Stomach smooth muscle (tissue), 2 donors: ENCODE results near the gene GFER.
A peak's percentile ranks its signal among the peaks of the same experiment; 100 is the strongest.
"Not testable (repeated sequence)": the region's sequence is repeated elsewhere in the genome, so short reads cannot be mapped to it uniquely, and the experiment has no call there.

Experiments
- H3K27ac ChIP-seq: one replicate; pipeline ENCODE4 v1.7.0; 2013; ENCODE audit warnings: mild to moderate bottlenecking, low read length, inconsistent platforms
- H3K27me3 ChIP-seq, 2 donors: one replicate each; pipeline ENCODE4 v1.7.0; 2013; ENCODE audit warnings: low read length in 2 of 2; ENCODE audit not compliant: insufficient read depth in 2 of 2, control insufficient read depth in 1 of 2
- H3K36me3 ChIP-seq, 2 donors: one replicate each; pipeline ENCODE4 v1.7.0; 2013; ENCODE audit warnings: low read length in 2 of 2; ENCODE audit not compliant: control insufficient read depth in 2 of 2, insufficient read depth in 2 of 2
- H3K4me1 ChIP-seq: one replicate; pipeline ENCODE4 v1.7.0; 2013; ENCODE audit warnings: low read length; ENCODE audit not compliant: control insufficient read depth, insufficient read depth
- H3K4me3 ChIP-seq, 2 donors: one replicate each; pipeline ENCODE4 v1.7.0; 2013; ENCODE audit warnings: low read length in 2 of 2
- H3K9ac ChIP-seq, 2 donors: one replicate each; pipeline ENCODE4 v1.7.0; 2013; ENCODE audit warnings: low read length in 2 of 2, mild to moderate bottlenecking in 1 of 2
- H3K9me3 ChIP-seq, 2 donors: one replicate each; pipeline ENCODE4 v1.7.0; 2013; ENCODE audit warnings: low read length in 2 of 2; ENCODE audit not compliant: control insufficient read depth in 2 of 2
- donor health status: healthy.
- donor health status: Pancreatic carcinoma.

Gene GFER

DNA sequence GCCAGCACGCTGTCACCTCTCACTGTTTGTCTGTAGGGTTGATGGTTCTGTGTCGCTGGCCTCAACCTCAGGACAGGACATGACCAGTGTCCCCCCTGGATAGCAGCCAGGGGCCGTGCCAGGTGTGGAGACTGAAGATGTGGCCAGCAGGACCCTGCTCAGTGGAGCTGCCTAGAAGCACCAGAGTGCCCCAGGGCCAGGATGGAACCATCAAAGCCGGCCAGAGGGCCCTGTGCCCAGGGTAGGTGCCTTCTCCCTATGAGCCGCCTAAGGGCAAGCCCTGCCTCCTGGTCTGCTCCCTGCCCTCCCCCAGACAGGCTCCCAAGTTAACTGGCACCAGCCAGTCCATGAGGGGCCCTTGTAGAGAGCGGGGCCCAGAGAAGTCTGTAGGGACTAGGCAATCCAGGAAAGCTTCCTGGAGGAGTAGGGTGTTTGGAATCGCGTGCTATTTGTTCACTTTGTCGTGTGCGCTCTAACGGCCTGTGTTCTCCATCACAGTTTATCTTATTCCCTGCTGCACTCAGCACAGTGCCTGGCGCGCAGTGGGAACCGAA lies 25.2 kb upstream of the GFER start:
- peaks cover 13 to 16% of the 10 kb centered on the region in 2 donors for H3K36me3 ChIP-seq
- H3K4me3 ChIP-seq: peak overlapping the region; percentile 18 to 86
- peak overlapping the region; percentile 87 for H3K27ac ChIP-seq
- peak overlapping the region; percentile 66 to 90 for H3K9ac ChIP-seq
- H3K27me3 ChIP-seq: no peaks in the 10 kb centered on the region
- no peaks in the 10 kb centered on the region for H3K9me3 ChIP-seq
- H3K4me1 ChIP-seq: peaks cover 18% of the 10 kb centered on the region

DNA sequence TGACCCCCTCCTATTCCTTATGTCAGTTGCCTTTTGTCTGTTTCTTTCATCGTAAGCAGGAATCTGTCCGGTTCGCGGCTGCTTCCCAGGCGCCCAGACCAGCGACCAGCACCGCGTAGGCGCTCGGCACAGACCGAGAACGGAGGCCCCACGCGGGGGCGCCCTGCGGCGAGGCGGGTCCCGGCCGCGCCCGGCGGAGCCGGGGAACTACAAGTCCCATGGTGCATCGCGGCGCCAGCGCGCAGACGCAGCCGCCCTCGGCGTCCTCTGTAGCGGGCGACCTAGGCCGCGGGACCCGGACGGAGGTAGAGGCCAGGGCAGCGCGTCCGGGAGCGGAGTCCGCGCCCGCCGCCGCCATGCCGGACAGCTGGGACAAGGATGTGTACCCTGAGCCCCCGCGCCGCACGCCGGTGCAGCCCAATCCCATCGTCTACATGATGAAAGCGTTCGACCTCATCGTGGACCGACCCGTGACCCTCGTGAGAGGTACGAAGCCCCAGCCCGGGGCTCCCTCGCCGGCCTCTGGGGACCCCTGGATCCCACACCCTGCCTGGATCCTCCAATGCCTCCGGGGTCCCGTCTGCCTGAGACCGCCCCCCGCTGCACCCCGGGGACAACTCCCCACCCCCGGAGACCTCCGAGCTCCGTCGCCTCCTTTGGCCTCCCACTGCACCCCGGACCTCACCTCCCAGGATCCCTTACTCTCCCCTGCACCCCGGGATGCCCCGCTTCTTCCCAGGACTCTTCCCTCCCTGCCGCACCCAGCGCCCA lies 24.5 kb upstream of the GFER start, which contains the start of gene NDUFB10:
Gene NDUFB10 (plus strand): TSS at position 270 of the 771 bp plus-strand sequence. CDS start 87 bp downstream, at position 357.
- peak within 1 kb of the TSS; percentile 90 for H3K9ac ChIP-seq
- H3K36me3 ChIP-seq: peaks cover 14 to 18% of the 10 kb centered on the region in 2 donors
- peak within 1 kb of the TSS; percentile 79 to 86 for H3K4me3 ChIP-seq
- peak within 1 kb of the TSS; percentile 87 for H3K27ac ChIP-seq
- H3K27me3 ChIP-seq: no peaks in the 10 kb centered on the region
- no peaks in the 10 kb centered on the region for H3K9me3 ChIP-seq
- peaks cover 24% of the 10 kb centered on the region for H3K4me1 ChIP-seq

DNA sequence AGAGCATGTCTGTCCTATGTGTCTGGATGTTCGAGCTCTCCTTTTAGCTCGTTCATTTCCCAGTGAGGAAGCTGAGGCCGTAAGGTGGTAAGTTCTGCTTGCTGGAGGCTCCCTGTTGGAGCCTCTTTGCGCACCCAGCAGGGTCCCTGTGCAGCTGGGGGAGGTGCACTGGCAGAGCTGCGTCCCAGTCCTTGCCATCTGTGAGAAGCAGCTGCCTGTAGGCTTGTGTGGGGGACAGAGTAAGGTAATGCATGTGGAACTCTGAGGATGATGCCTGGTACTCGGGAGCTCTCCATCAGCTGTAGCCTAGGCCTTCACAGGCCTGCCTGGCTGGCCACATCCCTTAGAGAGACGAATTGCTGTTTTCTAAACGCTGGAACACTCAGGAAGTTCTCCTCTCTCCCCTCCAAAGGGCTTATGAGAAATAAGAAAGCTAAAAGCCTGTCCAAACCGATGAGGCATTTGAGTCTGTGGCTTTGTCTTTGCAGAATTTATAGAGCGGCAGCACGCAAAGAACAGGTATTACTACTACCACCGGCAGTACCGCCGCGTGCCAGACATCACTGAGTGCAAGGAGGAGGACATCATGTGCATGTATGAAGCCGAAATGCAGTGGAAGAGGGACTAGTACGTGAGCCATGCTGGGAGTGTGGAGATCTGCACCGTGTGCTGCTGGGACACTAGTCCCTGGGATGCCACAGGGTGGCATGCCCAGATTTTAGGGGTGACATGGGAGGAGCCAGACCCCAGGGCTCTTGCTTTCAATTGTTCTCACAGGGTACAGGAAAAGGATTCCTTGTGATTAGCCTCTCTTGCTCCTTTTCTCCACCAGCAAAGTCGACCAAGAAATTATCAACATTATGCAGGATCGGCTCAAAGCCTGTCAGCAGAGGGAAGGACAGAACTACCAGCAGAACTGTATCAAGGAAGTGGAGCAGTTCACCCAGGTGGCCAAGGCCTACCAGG lies 23.0 kb upstream of the GFER start:
- Histone ChIP-seq H3K27me3 (no peaks in the 10 kb centered on the region), H3K27ac (peak overlapping the region; percentile 87), H3K9me3 (no peaks in the 10 kb centered on the region), H3K4me3 (peak overlapping the region; percentile 79 to 86), H3K9ac (peak overlapping the region; percentile 55 to 90), H3K4me1 (peaks cover 35% of the 10 kb centered on the region), H3K36me3 (peaks cover 14 to 18% of the 10 kb centered on the region in 2 donors)

DNA sequence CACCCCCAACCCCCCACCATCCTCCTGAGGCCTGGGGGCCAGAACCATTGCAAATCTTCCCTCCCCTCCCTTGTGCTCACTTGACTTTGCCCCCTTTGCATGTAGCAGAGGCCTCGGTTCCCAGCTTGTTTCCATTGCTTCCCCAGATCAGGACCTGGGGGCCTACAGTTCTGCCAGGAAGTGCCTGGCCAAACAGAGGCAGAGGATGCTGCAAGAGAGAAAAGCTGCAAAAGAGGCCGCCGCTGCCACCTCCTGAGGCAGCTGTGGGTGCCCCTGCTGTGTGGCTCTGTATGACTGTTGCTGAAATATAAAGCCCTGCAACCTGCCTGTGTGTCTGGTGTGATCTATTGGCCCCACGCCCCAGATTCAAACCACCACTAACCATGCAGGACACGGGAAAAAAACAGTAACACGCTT lies 22.3 kb upstream of the GFER start:
- Histone ChIP-seq H3K4me1 (peaks cover 36% of the 10 kb centered on the region), H3K36me3 (peaks cover 14 to 18% of the 10 kb centered on the region in 2 donors), H3K9ac (no peak overlapping the region), H3K9me3 (no peaks in the 10 kb centered on the region), H3K27ac (no peak overlapping the region), H3K27me3 (no peaks in the 10 kb centered on the region), H3K4me3 (no peak overlapping the region)

GRCh38 chr16:1962161-1963153 lies 21.5 kb upstream of the GFER start:
- H3K9me3 ChIP-seq, H3K27ac ChIP-seq, H3K4me3 ChIP-seq, H3K27me3 ChIP-seq, H3K9ac ChIP-seq: not testable (repeated sequence)
- Histone ChIP-seq H3K36me3 (peaks cover 14 to 18% of the 10 kb centered on the region in 2 donors), H3K4me1 (peaks cover 36% of the 10 kb centered on the region)

GRCh38 chr16:1963806-1964505 lies 20.0 kb upstream of the GFER start:
- peak overlapping the region; percentile 83 to 90 for H3K4me3 ChIP-seq
- H3K9ac ChIP-seq: peak overlapping the region; percentile 72 to 80
- H3K36me3 ChIP-seq: peaks cover 14 to 18% of the 10 kb centered on the region in 2 donors
- H3K27me3 ChIP-seq: no peaks in the 10 kb centered on the region
- H3K4me1 ChIP-seq: peaks cover 32% of the 10 kb centered on the region
- no peaks in the 10 kb centered on the region for H3K9me3 ChIP-seq
- peak overlapping the region; percentile 98 for H3K27ac ChIP-seq

- Histone ChIP-seq H3K9me3 (no peaks in the 10 kb centered on the region), H3K4me3 (peak within 1 kb of the TSS; percentile 83 to 90), H3K27me3 (no peaks in the 10 kb centered on the region), H3K27ac (peak within 1 kb of the TSS; percentile 98), H3K9ac (peak within 1 kb of the TSS; percentile 96 to 100), H3K4me1 (peaks cover 31% of the 10 kb centered on the region), H3K36me3 (peaks cover 14 to 18% of the 10 kb centered on the region in 2 donors)
These were observed 19.2 kb upstream of the GFER start, which contains the start of gene RPS2 for GRCh38 chr16:1964506-1965395. TSS of gene RPS2 (minus strand) at chr16:1964826. CDS start at chr16:1964625, 201 bp downstream.

- H3K9me3 ChIP-seq: no peaks in the 10 kb centered on the region
- no peaks in the 10 kb centered on the region for H3K27me3 ChIP-seq
- H3K36me3 ChIP-seq: peaks cover 14 to 18% of the 10 kb centered on the region in 2 donors
- peak overlapping the region; percentile 96 to 100 for H3K9ac ChIP-seq
- H3K4me1 ChIP-seq: peaks cover 28% of the 10 kb centered on the region
- peak overlapping the region; percentile 80 to 90 for H3K4me3 ChIP-seq
- H3K27ac ChIP-seq: peak overlapping the region; percentile 98
These were observed 18.5 kb upstream of the GFER start for GRCh38 chr16:1965396-1966001.
